SK-N-SH (cell line): Measurements from ENCODE around the gene STH. TPM values are rescaled to one million over a fixed set of nuclear protein-coding genes. Genes with fewer than 3 reads are reported as not detected.

ENCODE experiments used
- CTCF ChIA-PET: fragments of 300-600, 350-600 bp; formaldehyde crosslinking; extraction: SDS; loops from one replicate; lab custom pipeline; 2021; lab: Yijun Ruan, JAX
- POLR2A ChIA-PET: fragments of 350-600 bp; sonication (Branson Sonifier 250); formaldehyde crosslinking; extraction: SDS; loops from one replicate; lab custom pipeline; 2020; ENCODE audit warnings: antibody characterized with exemption, inconsistent platforms; lab: Yijun Ruan, JAX
- DNase-seq: peaks from one replicate; pipeline ENCODE4 v3.0.0; 2012
- H2AFZ ChIP-seq: fragments of 200-600 bp; sonication (generic); 2 replicates; pipeline ENCODE4 v1.8.1; 2016; ENCODE audit warnings: antibody characterized with exemption, mild to moderate bottlenecking, low read depth
- H3F3A ChIP-seq: fragments of 200-600 bp; sonication (generic); replicated peaks from 2 replicates; pipeline ENCODE3; 2016; ENCODE audit warnings: antibody characterized with exemption, mild to moderate bottlenecking; ENCODE audit not compliant: insufficient read depth
- H3K27ac ChIP-seq, 2 experiments: fragments of 200-500 bp in 1 of 2; fragments of 200-600 bp in 1 of 2; sonication (Bioruptor generic) in 1 of 2; sonication (generic), shearing (Covaris generic) in 1 of 2; 2 replicates each; pipeline versions ENCODE4 v1.5.1 to v1.6.1; 2014 to 2016; ENCODE audit warnings: low read depth in 2 of 2, inconsistent platforms in 1 of 2, low read length in 1 of 2, mild to moderate bottlenecking in 1 of 2, mixed read lengths in 1 of 2
- H3K27me3 ChIP-seq: fragments of 200-600 bp; sonication (generic), shearing (Covaris generic); 2 replicates; pipeline ENCODE4 v1.6.1; 2016; ENCODE audit warnings: mixed run types; ENCODE audit not compliant: insufficient read depth
- H3K36me3 ChIP-seq, 2 experiments: fragments of 200-500 bp in 1 of 2; fragments of 200-600 bp in 1 of 2; sonication (Bioruptor generic) in 1 of 2; sonication (generic) in 1 of 2; replicated peaks in 1 of 2; 2 replicates each; pipeline versions ENCODE3 to v1.5.1; 2014 to 2016; ENCODE audit warnings: low read length in 1 of 2, mild to moderate bottlenecking in 1 of 2; ENCODE audit not compliant: insufficient read depth in 2 of 2, control insufficient read depth in 1 of 2
- H3K4me1 ChIP-seq, 2 experiments: fragments of 200-500 bp in 1 of 2; fragments of 200-600 bp in 1 of 2; sonication (Bioruptor generic) in 1 of 2; sonication (generic), shearing (Covaris generic) in 1 of 2; 2 replicates each; pipeline versions ENCODE4 v1.5.1 to v1.6.1; 2014 to 2016; ENCODE audit warnings: low read depth in 1 of 2, low read length in 1 of 2, mixed run types in 1 of 2; ENCODE audit not compliant: insufficient read depth in 2 of 2, control insufficient read depth in 1 of 2
- H3K4me2 ChIP-seq: fragments of 200-600 bp; sonication (generic), shearing (Covaris generic); 2 replicates; pipeline ENCODE4 v1.6.1; 2017; ENCODE audit warnings: mixed run types
- H3K4me3 ChIP-seq, 2 experiments: fragments of 200-500 bp in 1 of 2; fragments of 200-600 bp in 1 of 2; sonication (Bioruptor generic) in 1 of 2; sonication (generic), shearing (Covaris generic) in 1 of 2; 2 replicates each; pipeline versions ENCODE4 v1.5.1 to v1.8.1; 2014 to 2016; ENCODE audit warnings: low read depth in 2 of 2, inconsistent platforms in 1 of 2, low read length in 1 of 2, mild to moderate bottlenecking in 1 of 2, mixed read lengths in 1 of 2, moderate library complexity in 1 of 2
- H3K79me2 ChIP-seq: fragments of 200-600 bp; sonication (generic); 2 replicates; pipeline ENCODE4 v1.8.1; 2017; ENCODE audit warnings: mild to moderate bottlenecking; ENCODE audit not compliant: insufficient read depth
- H3K9ac ChIP-seq: fragments of 200-600 bp; sonication (generic); 2 replicates; pipeline ENCODE4 v1.6.1; 2017; ENCODE audit warnings: mixed run types
- H3K9me2 ChIP-seq: fragments of 200-600 bp; sonication (generic); 2 replicates; pipeline ENCODE4 v1.6.1; 2017; ENCODE audit warnings: mixed run types
- H3K9me3 ChIP-seq: fragments of 200-600 bp; sonication (generic); 2 replicates; pipeline ENCODE4 v1.6.1; 2017; ENCODE audit warnings: mixed run types, mild to moderate bottlenecking, moderate library complexity
- H4K20me1 ChIP-seq: fragments of 200-600 bp; sonication (generic); 2 replicates; pipeline ENCODE4 v1.6.1; 2017; ENCODE audit warnings: mild to moderate bottlenecking, mixed run types; ENCODE audit not compliant: insufficient read depth
- EZH2phosphoT487 ChIP-seq: fragments of 200-600 bp; sonication (generic); IDR thresholded peaks from 2 replicates; pipeline ENCODE4 v1.6.1; 2017; ENCODE audit warnings: low read depth, mixed run types, mild to moderate bottlenecking, antibody characterized with exemption, moderate library complexity, borderline replicate concordance
- FOSL2 ChIP-seq: IDR thresholded peaks from 2 replicates; pipeline ENCODE4 v1.4.0; 2012; ENCODE audit warnings: low read depth, mild to moderate bottlenecking, moderate library complexity, borderline replicate concordance
- FOXM1 ChIP-seq: IDR thresholded peaks from 2 replicates; pipeline ENCODE4 v1.4.0; 2012; ENCODE audit warnings: low read depth, mild to moderate bottlenecking
- JUND ChIP-seq: IDR thresholded peaks from 2 replicates; pipeline ENCODE4 v1.4.0; 2012
- MEF2A ChIP-seq: IDR thresholded peaks from 2 replicates; pipeline ENCODE4 v1.4.0; 2012; ENCODE audit warnings: low read depth, borderline replicate concordance
- NFIC ChIP-seq: IDR thresholded peaks from 2 replicates; pipeline ENCODE4 v1.4.0; 2012; ENCODE audit warnings: borderline replicate concordance
- PBX3 ChIP-seq: IDR thresholded peaks from 2 replicates; pipeline ENCODE4; 2012
- RCOR1 ChIP-seq: fragments of 150-350 bp; IDR thresholded peaks from 2 replicates; pipeline ENCODE4 v1.6.1; 2017; ENCODE audit warnings: antibody characterized with exemption, low read length
- RXRA ChIP-seq: IDR thresholded peaks from 2 replicates; pipeline ENCODE4 v1.4.0; 2012; ENCODE audit warnings: low read depth, mild to moderate bottlenecking, borderline replicate concordance
- TAF1 ChIP-seq: IDR thresholded peaks from 2 replicates; pipeline ENCODE4 v1.6.1; 2012; ENCODE audit warnings: low read depth, mild to moderate bottlenecking, low read length, moderate library complexity, borderline replicate concordance
- USF1 ChIP-seq: IDR thresholded peaks from 2 replicates; pipeline ENCODE4 v1.4.0; 2012; ENCODE audit warnings: low read depth, borderline replicate concordance
- USF2 ChIP-seq: fragments of 150-350 bp; IDR thresholded peaks from 2 replicates; pipeline ENCODE4 v1.6.1; 2017; ENCODE audit warnings: antibody characterized with exemption, low read length, low read depth, borderline replicate concordance
- YY1 ChIP-seq: IDR thresholded peaks from 2 replicates; pipeline ENCODE4 v1.4.0; 2012; ENCODE audit warnings: low read depth, mild to moderate bottlenecking
- ZBTB33 ChIP-seq: IDR thresholded peaks from 2 replicates; pipeline ENCODE4 v1.4.0; 2012; ENCODE audit warnings: low read depth, borderline replicate concordance
- WGBS: methylation state at CpG from one replicate; pipeline ENCODE4 v1.1.6; 2017; ENCODE audit warnings: low lambda C conversion rate; 5-methylcytosine and 5-hydroxymethylcytosine counted together
- polyA plus RNA-seq, 3 experiments: library from polyadenylated mRNA; depleted of rRNA; stranded (reverse); fragments of >200 nt; gene quantifications; 2 replicates each; pipeline ENCODE4 v1.2.3, GENCODE V29; 2012
- TF ChIP-seq, protein P1 (sequence below): fragments of 200-600 bp; sonication (generic); IDR thresholded peaks from 2 replicates; pipeline ENCODE4 v1.6.1; 2017; ENCODE audit warnings: antibody characterized with exemption, mild to moderate bottlenecking, moderate library complexity

STH gene
- polyA plus RNA-seq, 1 of the 3 experiments (the other 2 are of a cell fraction): not detected

DNA sequence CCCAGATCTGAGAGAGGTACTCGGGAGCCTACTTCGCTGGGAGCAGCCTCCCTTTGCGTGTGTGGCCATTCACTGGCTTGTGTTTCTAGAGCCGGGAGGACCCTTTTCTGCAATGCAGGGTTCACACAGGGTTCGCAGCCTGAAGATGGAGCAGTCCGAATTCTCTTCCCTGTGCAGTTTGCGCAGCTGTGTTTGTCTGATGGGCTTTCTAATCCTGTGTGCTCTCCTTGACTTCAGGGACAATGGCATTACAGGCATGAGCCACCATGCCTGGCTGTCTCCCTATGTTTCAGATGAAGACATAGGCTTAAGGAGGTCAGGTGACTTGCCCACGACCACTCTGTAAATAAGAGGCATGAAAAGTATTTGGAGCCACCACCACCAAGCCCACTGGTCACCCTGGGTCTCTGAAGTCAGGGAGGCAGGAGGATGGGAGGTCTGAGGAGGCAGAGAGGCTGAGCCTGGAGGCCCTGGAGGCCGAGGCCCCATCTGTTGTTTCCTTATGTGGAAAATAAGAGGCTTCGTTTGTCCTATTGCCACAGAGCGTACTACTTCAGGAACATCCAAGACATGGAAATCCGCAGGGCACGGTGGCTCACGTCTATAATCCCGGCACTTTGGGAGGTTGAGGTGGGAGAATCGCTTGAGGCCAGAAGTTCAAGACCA, 5.0 kb upstream of the STH start:
- Histone ChIP-seq H3K4me3 (no peak overlapping the region), H3K9me2 (no peaks in the 10 kb centered on the region), H3K9ac (no peak overlapping the region), H4K20me1 (no peaks in the 10 kb centered on the region), H3K4me2 (no peak overlapping the region), H3F3A (no peaks in the 10 kb centered on the region), H3K4me1 (peaks cover 0 to 5% of the 10 kb centered on the region in 2 experiments; a peak in 1 of 4 replicates), H3K27ac (no peak overlapping the region), H3K79me2 (no peaks in the 10 kb centered on the region), H2AFZ (no peak overlapping the region), H3K36me3 (no peaks in the 10 kb centered on the region), H3K27me3 (no peaks in the 10 kb centered on the region), H3K9me3 (no peaks in the 10 kb centered on the region)
- DNase-seq: no peak
- WGBS: 85% methylated on average over 16 of the region's 16 CpGs
- ChIA-PET CTCF (interaction anchor here (0.7 to 5.0 kb wide), 2 partner anchors 7 to 9 kb away, joined by 3 to 37 read pairs; no protein-coding TSS in a partner anchor), POLR2A (no interaction called here)
- TF ChIP-seq USF1 (no peak), RCOR1 (no peak), NFIC (no peak), USF2 (no peak), RXRA (no peak), JUND (no peak), ZBTB33 (no peak), EZH2phosphoT487 (no peak), TAF1 (no peak), FOXM1 (no peak), YY1 (no peak), PBX3 (no peak), MEF2A (no peak), FOSL2 (no peak)
- TF ChIP-seq, protein P1, sequence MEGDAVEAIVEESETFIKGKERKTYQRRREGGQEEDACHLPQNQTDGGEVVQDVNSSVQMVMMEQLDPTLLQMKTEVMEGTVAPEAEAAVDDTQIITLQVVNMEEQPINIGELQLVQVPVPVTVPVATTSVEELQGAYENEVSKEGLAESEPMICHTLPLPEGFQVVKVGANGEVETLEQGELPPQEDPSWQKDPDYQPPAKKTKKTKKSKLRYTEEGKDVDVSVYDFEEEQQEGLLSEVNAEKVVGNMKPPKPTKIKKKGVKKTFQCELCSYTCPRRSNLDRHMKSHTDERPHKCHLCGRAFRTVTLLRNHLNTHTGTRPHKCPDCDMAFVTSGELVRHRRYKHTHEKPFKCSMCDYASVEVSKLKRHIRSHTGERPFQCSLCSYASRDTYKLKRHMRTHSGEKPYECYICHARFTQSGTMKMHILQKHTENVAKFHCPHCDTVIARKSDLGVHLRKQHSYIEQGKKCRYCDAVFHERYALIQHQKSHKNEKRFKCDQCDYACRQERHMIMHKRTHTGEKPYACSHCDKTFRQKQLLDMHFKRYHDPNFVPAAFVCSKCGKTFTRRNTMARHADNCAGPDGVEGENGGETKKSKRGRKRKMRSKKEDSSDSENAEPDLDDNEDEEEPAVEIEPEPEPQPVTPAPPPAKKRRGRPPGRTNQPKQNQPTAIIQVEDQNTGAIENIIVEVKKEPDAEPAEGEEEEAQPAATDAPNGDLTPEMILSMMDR: no peak
